Endothelial cell of umbilical vein (primary cell): ENCODE measurements around the gene RAB10. TPM values are rescaled to one million over a fixed set of nuclear protein-coding genes. Genes with fewer than 3 reads are reported as not detected.

ENCODE experiments used
- BruUV-seq: library from RNA; stranded (reverse); fragments of 400-500 nt; replicated peaks from 2 replicates; lab custom pipeline; 2021; lab: Mats Ljungman, UMichigan
- CTCF ChIA-PET: fragments of 300-600, 350-600 bp; sonication (Branson Sonifier 250); formaldehyde crosslinking; loops from one replicate; lab custom pipeline; 2021; ENCODE audit warnings: antibody characterized with exemption, inconsistent platforms; lab: Charles Lee
- POLR2A ChIA-PET: fragments of 300-600, 350-600 bp; sonication (Branson Sonifier 250); formaldehyde crosslinking; loops from one replicate; lab custom pipeline; 2021; ENCODE audit warnings: antibody characterized with exemption, inconsistent platforms; lab: Charles Lee
- DNase-seq: peaks from one replicate; pipeline ENCODE4 v3.0.0-alpha.2; 2011; ENCODE audit warnings: low read depth, low spot score
- FAIRE-seq: peaks from 2 replicates; lab custom pipeline; 2011; peaks lifted over from hg19 to GRCh38; lab: Jason Lieb, UNC
- H2AFZ ChIP-seq: 2 replicates; pipeline ENCODE4 v1.6.0; 2012; ENCODE audit warnings: low read depth, low read length, control low read depth, inconsistent platforms
- H3K27ac ChIP-seq: 2 replicates; pipeline ENCODE4 v1.5.1; 2011; ENCODE audit warnings: low read depth, mild to moderate bottlenecking, control low read depth, low read length, moderate library complexity; ENCODE audit not compliant: insufficient read depth
- H3K27me3 ChIP-seq, 2 experiments: 2 replicates each; pipeline versions ENCODE4 v1.6.0 to v1.6.1; 2011; ENCODE audit warnings: low read length in 2 of 2, mixed read lengths in 1 of 2; ENCODE audit not compliant: control insufficient read depth in 2 of 2, insufficient read depth in 2 of 2
- H3K36me3 ChIP-seq, 2 experiments: 2 replicates in 1 of 2; 3 replicates in 1 of 2; pipeline ENCODE4 v1.5.1; 2011; ENCODE audit warnings: low read length in 2 of 2, mild to moderate bottlenecking in 1 of 2, moderate library complexity in 1 of 2; ENCODE audit not compliant: control insufficient read depth in 2 of 2, insufficient read depth in 2 of 2; ENCODE audit errors: extremely low read depth in 1 of 2
- H3K4me1 ChIP-seq: 3 replicates; pipeline ENCODE4 v1.5.1; 2011; ENCODE audit warnings: mild to moderate bottlenecking, low read length; ENCODE audit not compliant: control insufficient read depth, insufficient read depth; ENCODE audit errors: extremely low read depth
- H3K4me2 ChIP-seq: 2 replicates; pipeline ENCODE4 v1.6.1; 2011; ENCODE audit warnings: low read length, control low read depth, mixed read lengths; ENCODE audit not compliant: insufficient read depth
- H3K4me3 ChIP-seq, 3 experiments: fragments of 200-600 bp in 1 of 3; sonication (generic), shearing (Covaris generic) in 1 of 3; replicated peaks in 1 of 3; 2 replicates each; pipeline ENCODE4 v1.5.1; 2011 to 2016; ENCODE audit warnings: control low read depth in 3 of 3, low read length in 3 of 3, mild to moderate bottlenecking in 2 of 3, inconsistent platforms in 1 of 3, low read depth in 1 of 3, moderate library complexity in 1 of 3; ENCODE audit not compliant: insufficient read depth in 1 of 3
- H3K79me2 ChIP-seq: 2 replicates; pipeline ENCODE4 v1.6.0; 2012; ENCODE audit warnings: low read length, inconsistent platforms; ENCODE audit not compliant: control insufficient read depth, insufficient read depth
- H3K9ac ChIP-seq: replicated peaks from 2 replicates; pipeline ENCODE3; 2011; ENCODE audit warnings: low read length, control low read depth; ENCODE audit not compliant: insufficient read depth; ENCODE audit errors: extremely low read depth
- H3K9me1 ChIP-seq: replicated peaks from 3 replicates; pipeline ENCODE4 v1.6.0; 2011; ENCODE audit warnings: mild to moderate bottlenecking, low read length; ENCODE audit not compliant: control insufficient read depth, insufficient read depth; ENCODE audit errors: extremely low read depth
- H3K9me3 ChIP-seq: replicated peaks from 2 replicates; pipeline ENCODE4 v1.5.1; 2012; ENCODE audit warnings: low read length, inconsistent platforms; ENCODE audit not compliant: control insufficient read depth, insufficient read depth
- H4K20me1 ChIP-seq: replicated peaks from 2 replicates; pipeline ENCODE3; 2011; ENCODE audit warnings: mild to moderate bottlenecking, low read length; ENCODE audit not compliant: control insufficient read depth, insufficient read depth; ENCODE audit errors: extremely low read depth
- EZH2 ChIP-seq: IDR thresholded peaks from 2 replicates; pipeline ENCODE4 v1.6.1; 2012; ENCODE audit warnings: borderline replicate concordance, low read depth, mild to moderate bottlenecking, moderate library complexity, low read length, inconsistent platforms; ENCODE audit not compliant: severe bottlenecking
- FOS ChIP-seq: IDR thresholded peaks from 2 replicates; pipeline ENCODE4 v1.6.1; 2011; ENCODE audit warnings: mild to moderate bottlenecking, low read length, moderate library complexity, borderline replicate concordance; ENCODE audit not compliant: insufficient read depth
- GATA2 ChIP-seq: IDR thresholded peaks from 2 replicates; pipeline ENCODE4 v1.7.0; 2011; ENCODE audit warnings: low read depth, mild to moderate bottlenecking, moderate library complexity, mixed read lengths, low read length; ENCODE audit not compliant: insufficient read length, insufficient read depth
- JUN ChIP-seq: IDR thresholded peaks from 2 replicates; pipeline ENCODE4 v1.6.1; 2011; ENCODE audit warnings: borderline replicate concordance, low read depth; ENCODE audit not compliant: insufficient read length, insufficient read depth
- MYC ChIP-seq: IDR thresholded peaks from one replicate; pipeline ENCODE4 v1.6.1; 2011; ENCODE audit warnings: mild to moderate bottlenecking, low read depth, low read length
- POLR2A ChIP-seq: IDR thresholded peaks from 2 replicates; pipeline ENCODE4 v1.6.1; 2012; ENCODE audit warnings: low read depth, mild to moderate bottlenecking, control low read depth, low read length
- POLR2AphosphoS5 ChIP-seq: IDR thresholded peaks from 2 replicates; pipeline ENCODE4 v1.6.1; 2012; ENCODE audit warnings: low read depth, mild to moderate bottlenecking, control low read depth, low read length, moderate library complexity; ENCODE audit not compliant: insufficient read depth
- dilution Hi-C: fragments of 300-500 bp; cut with MboI; formaldehyde crosslinking; loops from one replicate; pipeline ENCODE4 v1.15.0; 2019; ENCODE audit warnings: low sequenced_read_pairs; ENCODE audit not compliant: extremely low pct_ligation_motif_present
- intact Hi-C: fragments of 100-400 bp; cut with micrococcal nuclease; formaldehyde crosslinking; loops from one replicate; pipeline ENCODE4 v1.10.0; 2022
- polyA plus RNA-seq, 4 experiments: library from polyadenylated mRNA; depleted of rRNA in 3 of 4; stranded (reverse) in 3 of 4; unstranded in 1 of 4; fragments of >200 nt; gene quantifications; 2 replicates each; pipeline versions ENCODE4 v1.2.1 to v1.2.3, GENCODE V29; 2011 to 2012; ENCODE audit warnings: missing spikeins in 1 of 4
- total RNA-seq: library from RNA; stranded (reverse); gene quantifications from 2 replicates; pipeline ENCODE4 v1.2.3, GENCODE V29; 2021
- TF ChIP-seq, protein P1 (sequence below), 2 donors: IDR thresholded peaks; 1 replicate in 1 of 2; 2 replicates in 1 of 2; pipeline ENCODE4 v1.5.1; 2011; ENCODE audit warnings: low read length in 2 of 2, mild to moderate bottlenecking in 2 of 2, moderate library complexity in 2 of 2, control low read depth in 1 of 2, inconsistent platforms in 1 of 2, low read depth in 1 of 2; ENCODE audit not compliant: insufficient read depth in 1 of 2; ENCODE audit errors: extremely low read depth in 1 of 2
- TF ChIP-seq, protein P2 (sequence below): IDR thresholded peaks from 2 replicates; pipeline ENCODE4 v1.6.1; 2011; ENCODE audit not compliant: insufficient read depth, insufficient read length

The RAB10 gene
- total and polyA plus RNA-seq, 2 donors (not counting 3 experiments of a cell fraction or from before 2014, with no cell fraction given) = 45.1 to 104 TPM

- Histone ChIP-seq H3K27me3 (no peaks in the 10 kb centered on the region), H3K4me3 (no peak overlapping the region), H2AFZ (no peak overlapping the region), H3K79me2 (peaks cover 20% of the 10 kb centered on the region), H3K4me2 (no peak overlapping the region), H3K9me3 (no peaks in the 10 kb centered on the region), H3K4me1 (no peaks in the 10 kb centered on the region), H3K36me3 (peaks cover 0 to 6% of the 10 kb centered on the region in 2 experiments), H3K9ac (no peak overlapping the region), H3K9me1 (no peaks in the 10 kb centered on the region), H4K20me1 (no peaks in the 10 kb centered on the region), H3K27ac (no peak overlapping the region)
- DNase-seq (no peak), FAIRE-seq (no peak)
- no peak for TF ChIP-seq FOS
- no peak for TF ChIP-seq MYC
- no peak for TF ChIP-seq GATA2
- TF ChIP-seq POLR2AphosphoS5 = no peak
- dilution Hi-C loops = no loop called here
- CTCF ChIA-PET = no interaction called here
- POLR2A ChIA-PET = no interaction called here
- intact Hi-C loops = no loop called here
- no TSS peak for BruUV-seq
Measured at GRCh38 chr2:26130763-26131162, 96.9 kb downstream of the RAB10 start.

DNA sequence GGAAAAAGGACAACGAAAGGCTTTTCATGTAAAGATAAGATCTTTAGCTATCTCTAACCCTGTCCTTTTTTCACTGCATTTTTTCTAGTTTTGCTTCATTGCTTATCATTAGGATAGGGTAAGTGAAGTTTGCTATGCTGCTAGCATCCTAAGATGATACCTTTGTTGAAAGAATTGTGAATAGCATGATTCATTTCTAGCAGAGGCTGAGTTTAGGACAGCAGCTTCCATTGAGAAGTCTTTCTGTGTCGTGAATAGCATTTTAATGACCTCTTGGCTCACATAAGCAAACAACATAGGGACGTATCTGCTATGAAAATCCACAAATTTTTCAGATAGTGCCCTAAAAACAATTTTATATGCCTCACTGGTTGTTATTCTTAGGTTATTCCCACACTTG is 102.6 kb downstream of the RAB10 start:
- dilution Hi-C loops = no loop called here
- intact Hi-C loops = no loop called here
- H4K20me1 ChIP-seq = no peaks in the 10 kb centered on the region
- no peak for FAIRE-seq
- H3K36me3 ChIP-seq = no peaks in the 10 kb centered on the region
- H3K9me3 ChIP-seq = no peaks in the 10 kb centered on the region
- no peaks in the 10 kb centered on the region for H3K79me2 ChIP-seq
- no peak overlapping the region for H3K4me2 ChIP-seq
- no peaks in the 10 kb centered on the region for H3K4me1 ChIP-seq
- H3K27ac ChIP-seq = no peak overlapping the region
- H3K9me1 ChIP-seq = no peaks in the 10 kb centered on the region
- no peak for TF ChIP-seq EZH2
- no peak for TF ChIP-seq POLR2A
- TF ChIP-seq POLR2AphosphoS5 = no peak
- TF ChIP-seq, protein P1, sequence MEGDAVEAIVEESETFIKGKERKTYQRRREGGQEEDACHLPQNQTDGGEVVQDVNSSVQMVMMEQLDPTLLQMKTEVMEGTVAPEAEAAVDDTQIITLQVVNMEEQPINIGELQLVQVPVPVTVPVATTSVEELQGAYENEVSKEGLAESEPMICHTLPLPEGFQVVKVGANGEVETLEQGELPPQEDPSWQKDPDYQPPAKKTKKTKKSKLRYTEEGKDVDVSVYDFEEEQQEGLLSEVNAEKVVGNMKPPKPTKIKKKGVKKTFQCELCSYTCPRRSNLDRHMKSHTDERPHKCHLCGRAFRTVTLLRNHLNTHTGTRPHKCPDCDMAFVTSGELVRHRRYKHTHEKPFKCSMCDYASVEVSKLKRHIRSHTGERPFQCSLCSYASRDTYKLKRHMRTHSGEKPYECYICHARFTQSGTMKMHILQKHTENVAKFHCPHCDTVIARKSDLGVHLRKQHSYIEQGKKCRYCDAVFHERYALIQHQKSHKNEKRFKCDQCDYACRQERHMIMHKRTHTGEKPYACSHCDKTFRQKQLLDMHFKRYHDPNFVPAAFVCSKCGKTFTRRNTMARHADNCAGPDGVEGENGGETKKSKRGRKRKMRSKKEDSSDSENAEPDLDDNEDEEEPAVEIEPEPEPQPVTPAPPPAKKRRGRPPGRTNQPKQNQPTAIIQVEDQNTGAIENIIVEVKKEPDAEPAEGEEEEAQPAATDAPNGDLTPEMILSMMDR (IDR thresholded peaks at IDR 0.05; ENCODE audit: extremely low read depth in 1 of 2, insufficient read depth in 1 of 2, low read depth in 1 of 2, low read length in 2 of 2) = no peak
- TF ChIP-seq JUN = no peak
- TF ChIP-seq FOS = no peak
- TF ChIP-seq MYC = no peak
- TF ChIP-seq, protein P2, sequence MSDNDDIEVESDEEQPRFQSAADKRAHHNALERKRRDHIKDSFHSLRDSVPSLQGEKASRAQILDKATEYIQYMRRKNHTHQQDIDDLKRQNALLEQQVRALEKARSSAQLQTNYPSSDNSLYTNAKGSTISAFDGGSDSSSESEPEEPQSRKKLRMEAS = no peak
- no peak for TF ChIP-seq GATA2
- H3K9ac ChIP-seq = no peak overlapping the region
- H2AFZ ChIP-seq = no peak overlapping the region
- no peak for DNase-seq
- no peak overlapping the region for H3K4me3 ChIP-seq
- ChIA-PET CTCF (interaction anchor here (1.1 to 2.0 kb wide), 4 partner anchors 9 to 145 kb away, joined by 3 to 9 read pairs (median 6); no protein-coding TSS in a partner anchor), POLR2A (no interaction called here)
- H3K27me3 ChIP-seq = no peaks in the 10 kb centered on the region
- no TSS peak for BruUV-seq
